ENCODE results near the gene TRIM50. TPM values are rescaled to one million over a fixed set of nuclear protein-coding genes. Genes with fewer than 3 reads are reported as not detected.

TRIM50 gene
- total and polyA plus RNA-seq, 2 of the 13 experiments (the other 11 are each of a cell fraction or from before 2014, with no cell fraction given) = 4.2 to 24.5 TPM

GRCh38 chr7:73358590-73359275 is 30.9 kb upstream of the TRIM50 start (continued):
- 0 out of 2 replicates have a peak, but pooled peaks have one; percentile 1 for TF ChIP-seq SOX13 (IDR thresholded peaks at IDR 0.05)
- no peak for TF ChIP-seq SOX13 (CRISPR knock-in tag; conservative IDR thresholded peaks at IDR 0.05 in 1 of 2, IDR thresholded peaks at IDR 0.05 in 1 of 2)
- TF ChIP-seq, protein P1, sequence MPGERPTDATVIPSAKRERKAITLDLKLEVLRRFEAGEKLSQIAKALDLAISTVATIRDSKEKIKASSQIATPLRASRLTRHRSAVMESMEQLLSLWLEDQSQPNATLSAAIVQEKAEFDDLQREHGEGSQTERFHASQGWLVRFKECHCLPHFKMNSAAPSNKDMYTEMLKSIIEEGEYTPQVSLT (CRISPR knock-in tag; IDR thresholded peaks at IDR 0.05; ENCODE audit: borderline replicate concordance, low read depth) = no peak
- TF ChIP-seq, protein P2, sequence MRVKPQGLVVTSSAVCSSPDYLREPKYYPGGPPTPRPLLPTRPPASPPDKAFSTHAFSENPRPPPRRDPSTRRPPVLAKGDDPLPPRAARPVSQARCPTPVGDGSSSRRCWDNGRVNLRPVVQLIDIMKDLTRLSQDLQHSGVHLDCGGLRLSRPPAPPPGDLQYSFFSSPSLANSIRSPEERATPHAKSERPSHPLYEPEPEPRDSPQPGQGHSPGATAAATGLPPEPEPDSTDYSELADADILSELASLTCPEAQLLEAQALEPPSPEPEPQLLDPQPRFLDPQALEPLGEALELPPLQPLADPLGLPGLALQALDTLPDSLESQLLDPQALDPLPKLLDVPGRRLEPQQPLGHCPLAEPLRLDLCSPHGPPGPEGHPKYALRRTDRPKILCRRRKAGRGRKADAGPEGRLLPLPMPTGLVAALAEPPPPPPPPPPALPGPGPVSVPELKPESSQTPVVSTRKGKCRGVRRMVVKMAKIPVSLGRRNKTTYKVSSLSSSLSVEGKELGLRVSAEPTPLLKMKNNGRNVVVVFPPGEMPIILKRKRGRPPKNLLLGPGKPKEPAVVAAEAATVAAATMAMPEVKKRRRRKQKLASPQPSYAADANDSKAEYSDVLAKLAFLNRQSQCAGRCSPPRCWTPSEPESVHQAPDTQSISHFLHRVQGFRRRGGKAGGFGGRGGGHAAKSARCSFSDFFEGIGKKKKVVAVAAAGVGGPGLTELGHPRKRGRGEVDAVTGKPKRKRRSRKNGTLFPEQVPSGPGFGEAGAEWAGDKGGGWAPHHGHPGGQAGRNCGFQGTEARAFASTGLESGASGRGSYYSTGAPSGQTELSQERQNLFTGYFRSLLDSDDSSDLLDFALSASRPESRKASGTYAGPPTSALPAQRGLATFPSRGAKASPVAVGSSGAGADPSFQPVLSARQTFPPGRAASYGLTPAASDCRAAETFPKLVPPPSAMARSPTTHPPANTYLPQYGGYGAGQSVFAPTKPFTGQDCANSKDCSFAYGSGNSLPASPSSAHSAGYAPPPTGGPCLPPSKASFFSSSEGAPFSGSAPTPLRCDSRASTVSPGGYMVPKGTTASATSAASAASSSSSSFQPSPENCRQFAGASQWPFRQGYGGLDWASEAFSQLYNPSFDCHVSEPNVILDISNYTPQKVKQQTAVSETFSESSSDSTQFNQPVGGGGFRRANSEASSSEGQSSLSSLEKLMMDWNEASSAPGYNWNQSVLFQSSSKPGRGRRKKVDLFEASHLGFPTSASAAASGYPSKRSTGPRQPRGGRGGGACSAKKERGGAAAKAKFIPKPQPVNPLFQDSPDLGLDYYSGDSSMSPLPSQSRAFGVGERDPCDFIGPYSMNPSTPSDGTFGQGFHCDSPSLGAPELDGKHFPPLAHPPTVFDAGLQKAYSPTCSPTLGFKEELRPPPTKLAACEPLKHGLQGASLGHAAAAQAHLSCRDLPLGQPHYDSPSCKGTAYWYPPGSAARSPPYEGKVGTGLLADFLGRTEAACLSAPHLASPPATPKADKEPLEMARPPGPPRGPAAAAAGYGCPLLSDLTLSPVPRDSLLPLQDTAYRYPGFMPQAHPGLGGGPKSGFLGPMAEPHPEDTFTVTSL (CRISPR knock-in tag; IDR thresholded peaks at IDR 0.05; ENCODE audit: borderline replicate concordance) = 0 out of 2 replicates have a peak, but pooled peaks have one; percentile 17
- 0 out of 2 replicates have a peak, but pooled peaks have one; percentile 0 for TF ChIP-seq HNF4A (CRISPR knock-in tag; IDR thresholded peaks at IDR 0.05)
- TF ChIP-seq ZNF773 (CRISPR knock-in tag; IDR thresholded peaks at IDR 0.05; ENCODE audit: borderline replicate concordance) = no peak
- no peak for TF ChIP-seq U2AF1 (optimal IDR thresholded peaks at IDR 0.05; ENCODE audit: low read depth, low read length)
- TF ChIP-seq ZNF619 (CRISPR knock-in tag; IDR thresholded peaks at IDR 0.05) = no peak
- 0 out of 2 replicates have a peak, but pooled peaks have one; percentile 0 for TF ChIP-seq HDAC1 (CRISPR knock-in tag; IDR thresholded peaks at IDR 0.05)
- peak; percentile 7 for TF ChIP-seq HNRNPLL (IDR thresholded peaks at IDR 0.05; ENCODE audit: low read depth, low read length, poor library complexity, severe bottlenecking)
